NOMO-1 (cell line): Measurements from ENCODE around the gene MAD1L1.
A peak's percentile ranks its signal among the peaks of the same experiment; 100 is the strongest.
"Not testable (repeated sequence)": the region's sequence is repeated elsewhere in the genome, so short reads cannot be mapped to it uniquely, and the experiment has no call there.

Source experiments
- DNase-seq, 2 experiments: peaks; one replicate each; lab custom pipeline; 2025; ENCODE audit not compliant: unreplicated experiment in 2 of 2; lab: John Stamatoyannopoulos, UW

MAD1L1 gene

GRCh38 chr7:1850111-1850975, 382.4 kb downstream of the MAD1L1 start:
- no peak for DNase-seq

DNA sequence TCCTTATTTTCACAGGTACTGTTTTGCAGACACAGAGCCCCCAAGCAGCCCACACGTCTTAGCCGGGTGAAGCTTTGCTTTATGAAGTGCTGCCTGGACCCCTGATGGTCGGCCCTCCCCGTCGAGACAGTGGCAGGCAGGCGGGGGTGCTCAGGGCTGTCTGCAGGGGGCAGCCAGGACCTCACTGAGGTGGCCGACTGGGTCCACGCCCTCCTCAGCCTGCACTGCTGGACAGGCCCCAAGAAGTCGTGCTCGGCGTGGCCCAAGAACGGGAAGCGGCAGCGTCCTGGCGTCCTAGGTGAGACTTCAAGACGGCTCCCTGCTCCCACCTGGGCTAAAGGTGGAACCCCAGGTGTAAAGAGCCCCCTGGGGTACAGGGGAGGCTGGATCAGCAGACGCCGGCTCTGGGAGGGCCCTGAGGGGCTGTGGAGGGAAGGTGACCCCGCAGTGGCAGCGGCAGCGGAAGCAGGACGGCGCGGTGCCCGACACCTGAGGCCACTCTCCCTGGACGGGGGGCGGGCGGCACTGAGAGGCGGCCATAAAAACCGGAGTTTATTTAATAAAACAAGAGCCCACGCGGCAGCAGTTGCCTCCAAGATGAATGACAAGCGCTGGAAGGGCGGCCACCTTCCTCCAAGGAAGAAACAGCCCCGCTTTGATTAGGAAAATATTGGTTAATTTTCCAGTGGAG, 383.2 kb downstream of the MAD1L1 start:
- DNase-seq = no peak

DNA sequence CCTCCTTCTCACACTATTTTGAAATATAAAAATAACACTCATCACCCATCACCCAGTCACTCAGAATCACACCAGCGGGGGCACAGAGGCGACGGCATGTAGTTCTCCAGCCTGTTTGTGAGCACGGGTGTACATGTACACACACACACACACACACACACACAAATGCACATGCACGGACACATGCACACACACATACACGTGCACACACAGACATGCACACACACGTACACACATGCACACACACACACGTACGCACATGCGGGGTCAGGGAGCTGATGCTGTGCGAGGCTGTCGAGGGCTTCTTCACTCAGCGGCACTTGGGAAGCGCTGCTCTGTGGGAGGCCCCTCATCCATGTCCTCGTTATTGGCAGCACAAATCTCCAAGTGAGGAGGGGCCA, 383.8 kb downstream of the MAD1L1 start:
- no peak for DNase-seq

DNA sequence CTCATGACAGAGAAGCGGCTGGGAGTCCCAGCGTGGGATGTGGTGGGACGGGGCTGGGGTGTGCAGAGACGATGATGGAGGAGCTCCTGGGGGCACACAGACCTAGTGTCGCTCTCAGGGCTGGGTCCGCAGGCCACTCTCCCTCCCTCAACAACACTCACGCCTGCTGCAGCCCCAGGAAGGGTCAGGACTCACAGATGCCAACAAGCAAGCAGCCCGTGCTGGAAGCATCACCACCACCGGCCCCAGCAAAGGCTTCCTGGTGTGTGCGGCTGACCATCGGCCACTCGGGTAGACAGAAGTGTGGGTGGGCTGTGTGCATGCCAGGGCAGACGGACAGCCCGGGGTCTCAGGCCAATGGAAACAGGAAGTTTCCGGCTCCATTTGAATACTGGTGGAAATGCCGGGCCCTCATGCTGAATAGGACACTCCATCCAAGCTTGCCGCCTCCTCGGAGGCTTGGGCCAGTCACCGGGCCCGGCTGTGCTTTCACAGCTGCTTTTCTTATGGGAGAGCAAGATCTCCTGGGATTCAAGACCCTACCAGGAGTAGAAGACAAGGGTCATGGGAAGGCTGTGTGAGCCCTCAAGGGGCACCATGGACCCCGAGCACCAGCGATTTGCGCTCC, 384.6 kb downstream of the MAD1L1 start:
- no peak for DNase-seq

GRCh38 chr7:1847260-1848001, 385.3 kb downstream of the MAD1L1 start:
- no peak for DNase-seq

- peak; percentile 67 to 74 for DNase-seq
Measured at GRCh38 chr7:1846331-1847065, 386.2 kb downstream of the MAD1L1 start.

DNA sequence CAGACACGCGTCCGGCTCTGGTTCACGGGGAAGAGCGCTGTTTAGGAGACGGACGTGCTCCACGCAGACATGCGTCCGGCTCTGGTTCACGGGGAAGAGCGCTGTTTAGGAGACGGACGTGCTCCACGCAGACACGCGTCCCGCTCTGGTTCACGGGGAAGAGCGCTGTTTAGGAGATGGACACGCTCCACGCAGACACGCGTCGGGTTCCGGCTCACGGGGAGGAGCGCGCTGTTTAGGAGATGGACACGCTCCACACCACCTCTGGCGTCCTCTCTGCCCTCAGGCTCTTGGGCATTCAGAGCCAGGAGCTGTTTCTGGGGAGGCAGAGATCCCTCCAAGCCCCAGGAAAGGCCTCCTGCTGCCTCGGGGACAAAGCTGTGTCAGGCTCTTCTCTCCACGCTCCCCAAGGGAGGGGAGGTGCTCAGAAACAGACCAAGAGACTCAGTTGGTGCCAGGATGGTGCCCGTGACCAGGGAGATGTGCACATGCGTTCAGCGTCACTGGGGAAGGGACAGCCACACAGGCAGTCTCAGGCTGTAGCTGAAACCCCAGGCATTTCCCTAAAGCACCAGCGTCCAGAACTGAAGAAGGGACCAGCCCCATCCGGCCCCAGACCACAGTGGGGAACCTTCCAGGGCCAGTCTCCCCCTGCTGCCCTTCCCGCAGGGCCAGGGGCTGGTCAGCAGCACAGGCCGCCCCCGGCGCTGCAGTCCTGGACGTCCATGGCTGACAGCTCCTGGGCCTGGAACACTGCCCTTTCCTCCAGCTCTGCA, 387.0 kb downstream of the MAD1L1 start:
- DNase-seq = no peak

DNA sequence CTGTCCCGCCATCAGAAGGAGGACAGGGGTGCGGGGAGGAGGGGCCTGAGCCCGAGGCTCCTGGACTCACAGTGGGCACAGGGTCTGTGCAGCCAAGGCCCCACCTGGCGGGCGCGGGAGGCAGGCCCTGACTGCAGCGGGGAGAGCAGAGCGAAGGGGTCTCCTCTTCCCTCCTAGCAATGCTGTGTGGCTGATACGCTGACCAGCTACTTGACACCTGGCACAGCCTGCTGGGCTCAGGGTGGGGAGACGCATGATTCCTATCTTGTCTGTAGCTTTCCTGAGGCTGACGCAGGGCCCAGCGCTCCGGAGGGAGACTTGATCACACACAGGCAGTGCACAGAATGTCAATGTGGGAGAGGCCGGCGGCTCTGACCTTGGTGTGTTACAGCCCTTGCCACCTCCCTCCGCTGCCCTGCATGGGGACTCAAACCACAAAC, 387.8 kb downstream of the MAD1L1 start:
- DNase-seq = no peak

- no peak for DNase-seq
Measured at GRCh38 chr7:1844336-1844950, 388.3 kb downstream of the MAD1L1 start.

GRCh38 chr7:1843921-1844335, 388.8 kb downstream of the MAD1L1 start:
- no peak for DNase-seq

GRCh38 chr7:1843271-1843861, 389.4 kb downstream of the MAD1L1 start:
- DNase-seq = peak; percentile 92

DNA sequence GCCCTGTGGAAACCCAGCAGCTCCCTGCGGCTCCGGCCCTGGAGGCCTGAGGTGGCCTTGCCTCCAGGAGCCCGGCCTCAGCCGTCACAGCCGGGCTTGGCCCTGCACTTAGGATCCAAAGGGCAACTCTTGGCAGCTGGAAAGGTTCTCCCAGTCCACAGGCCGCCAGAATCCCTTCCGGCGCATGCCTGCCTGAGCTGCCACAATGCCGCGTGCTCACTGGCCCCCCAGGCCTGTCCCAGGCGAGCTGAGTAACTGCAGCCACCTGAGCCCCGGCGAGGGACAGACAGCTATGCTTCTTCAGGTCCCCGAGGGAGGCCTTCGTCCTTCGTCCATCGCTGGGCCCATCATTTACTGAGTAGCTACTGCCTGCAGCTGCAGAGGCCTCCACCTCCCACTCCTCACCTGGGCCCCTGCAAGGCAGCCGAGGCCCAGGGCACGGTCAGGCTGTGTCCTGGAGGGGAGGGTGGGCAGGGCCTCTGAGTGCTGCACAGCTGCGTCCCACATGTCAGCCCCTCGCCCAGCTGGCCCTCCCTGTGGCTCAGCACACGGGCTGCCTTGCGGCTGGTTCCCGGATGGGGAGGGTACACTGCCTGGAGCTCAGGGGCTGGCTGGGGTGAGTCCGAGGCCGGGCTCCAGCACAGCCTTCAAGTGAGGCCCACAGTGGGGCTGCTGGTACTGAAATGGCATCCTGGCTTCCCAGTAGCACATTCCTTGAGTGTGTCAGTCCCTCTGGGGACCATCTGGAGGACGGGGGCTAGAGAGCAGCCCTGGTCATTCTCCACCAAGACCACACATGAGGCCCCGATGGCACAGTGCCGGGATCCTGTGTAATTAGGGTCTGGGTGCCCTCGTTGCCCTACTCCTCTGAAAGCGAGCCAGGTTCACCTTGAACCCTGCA, 390.2 kb downstream of the MAD1L1 start:
- no peak for DNase-seq

DNA sequence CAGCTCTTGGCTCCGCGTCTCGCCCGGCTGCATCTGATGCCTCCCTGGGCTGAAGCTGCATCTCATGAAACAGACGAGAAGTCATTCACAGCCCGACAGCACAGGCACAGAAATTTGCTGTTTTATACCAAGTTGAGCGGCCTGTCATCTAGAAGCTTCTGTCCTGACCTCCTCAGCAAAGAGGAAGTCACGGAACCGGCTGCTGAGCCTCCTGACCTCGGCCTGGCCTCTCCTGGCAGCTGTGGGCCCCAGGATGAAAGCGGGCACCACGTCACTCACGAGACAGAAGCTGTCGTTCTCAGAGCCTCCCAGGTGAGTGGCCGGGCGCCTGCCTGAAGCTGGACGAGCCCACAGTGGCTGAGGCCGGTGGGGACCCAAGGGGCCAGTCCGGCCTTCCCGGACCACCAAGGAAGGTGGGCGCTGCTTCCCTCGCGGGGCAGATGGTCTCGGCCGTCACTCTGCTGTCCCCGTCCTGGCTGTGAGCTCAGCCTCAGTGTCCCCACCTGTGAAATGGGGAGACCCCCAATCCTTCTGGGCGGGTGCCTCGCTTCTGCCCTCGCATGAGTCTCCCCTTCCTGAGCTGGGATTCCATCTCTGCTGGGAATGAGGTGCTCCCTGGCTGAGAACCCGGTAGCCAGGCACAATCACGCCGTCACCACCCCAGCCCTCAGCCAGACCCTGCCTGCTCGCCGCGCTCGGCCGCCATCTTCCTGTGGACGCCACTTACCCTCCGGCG, 391.3 kb downstream of the MAD1L1 start:
- not testable (repeated sequence) for DNase-seq

DNA sequence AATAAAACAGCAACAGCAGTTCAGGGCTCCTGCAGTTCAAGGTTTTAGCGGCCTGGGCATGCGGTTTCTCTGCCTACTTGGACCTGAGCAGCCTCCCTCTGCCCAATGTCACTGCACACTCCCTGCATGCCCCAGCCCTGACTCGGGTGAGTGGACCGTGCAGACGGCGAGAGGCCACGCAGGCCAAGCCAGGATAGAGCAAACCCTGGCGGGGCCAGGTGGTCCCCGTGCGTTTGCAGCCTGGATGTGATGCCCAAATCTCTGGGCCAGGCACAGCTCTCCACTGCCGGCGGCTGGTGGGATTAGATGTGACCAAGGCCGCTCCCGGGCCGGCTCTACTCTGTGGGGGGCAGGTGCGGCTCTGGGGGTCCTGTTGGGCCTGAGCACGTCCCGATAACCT, 392.0 kb downstream of the MAD1L1 start:
- not testable (repeated sequence) for DNase-seq

- DNase-seq = no peak
Measured at GRCh38 chr7:1839701-1840100, 393.0 kb downstream of the MAD1L1 start.

- DNase-seq = not testable (repeated sequence)
Measured at GRCh38 chr7:1838911-1839531, 393.7 kb downstream of the MAD1L1 start.

GRCh38 chr7:1838544-1838872, 394.2 kb downstream of the MAD1L1 start:
- DNase-seq = not testable (repeated sequence)
